IMR-90 (cell line): ENCODE results near the gene SMIM24. TPM values are rescaled to one million over a fixed set of nuclear protein-coding genes. Genes with fewer than 3 reads are reported as not detected.
A peak's percentile ranks its signal among the peaks of the same experiment; 100 is the strongest.

Experiments used
- ATAC-seq: fragments of 200-7000 bp; cut with Tn5 transposase; 2 replicates; pipeline ENCODE4 v1.9.1; 2020; ENCODE audit warnings: low read depth, mild to moderate bottlenecking, moderate library complexity
- BruUV-seq: library from RNA; stranded (reverse); fragments of 400-500 nt; replicated peaks from 2 replicates; lab custom pipeline; 2021; lab: Mats Ljungman, UMichigan
- CTCF ChIA-PET: fragments of 300-600 bp; formaldehyde crosslinking; extraction: SDS; loops from one replicate; lab custom pipeline; 2021; ENCODE audit warnings: antibody characterized with exemption; lab: Yijun Ruan, JAX
- POLR2A ChIA-PET: fragments of 300-600 bp; sonication (Branson Sonifier 250); formaldehyde crosslinking; loops from one replicate; lab custom pipeline; 2022; ENCODE audit warnings: antibody characterized with exemption; ENCODE audit not compliant: unreplicated experiment; lab: Charles Lee
- DNase-seq: peaks from one replicate; pipeline ENCODE4 v3.0.0; 2013
- H2AFZ ChIP-seq: replicated peaks from 2 replicates; pipeline ENCODE3; 2013; ENCODE audit warnings: low read length, mild to moderate bottlenecking; ENCODE audit not compliant: poor library complexity
- H2AK5ac ChIP-seq: 2 replicates; pipeline ENCODE4 v1.6.1; 2013; ENCODE audit warnings: low read depth, low read length, inconsistent platforms
- H2AK9ac ChIP-seq: replicated peaks from 2 replicates; pipeline ENCODE3; 2013; ENCODE audit warnings: mild to moderate bottlenecking, low read depth, low read length, moderate library complexity; ENCODE audit not compliant: poor library complexity
- H2BK120ac ChIP-seq: 2 replicates; pipeline ENCODE4 v1.6.1; 2013; ENCODE audit warnings: low read depth, low read length, inconsistent platforms
- H2BK15ac ChIP-seq: 3 replicates; pipeline ENCODE4 v1.6.1; 2013; ENCODE audit warnings: low read depth, low read length, inconsistent platforms
- H2BK20ac ChIP-seq: 2 replicates; pipeline ENCODE4 v1.6.1; 2013; ENCODE audit warnings: low read depth, mild to moderate bottlenecking, inconsistent platforms, low read length, moderate library complexity
- H2BK5ac ChIP-seq: 2 replicates; pipeline ENCODE4 v1.6.1; 2013; ENCODE audit warnings: mild to moderate bottlenecking, low read depth, low read length, inconsistent platforms; ENCODE audit not compliant: poor library complexity, severe bottlenecking
- H3K14ac ChIP-seq: replicated peaks from 2 replicates; pipeline ENCODE4 v1.6.1; 2013; ENCODE audit warnings: low read depth, low read length, inconsistent platforms
- H3K18ac ChIP-seq: 2 replicates; pipeline ENCODE4 v1.6.1; 2013; ENCODE audit warnings: low read depth, low read length, control low read depth
- H3K23ac ChIP-seq: 2 replicates; pipeline ENCODE4 v1.6.1; 2013; ENCODE audit warnings: low read depth, low read length, inconsistent platforms
- H3K27ac ChIP-seq: 2 replicates; pipeline ENCODE4 v1.5.1; 2013; ENCODE audit warnings: mild to moderate bottlenecking, control low read depth, low read length; ENCODE audit not compliant: insufficient read depth
- H3K27me3 ChIP-seq: 2 replicates; pipeline ENCODE4 v1.6.1; 2013; ENCODE audit warnings: low read length; ENCODE audit not compliant: control insufficient read depth, insufficient read depth
- H3K36me3 ChIP-seq: 2 replicates; pipeline ENCODE4 v1.6.1; 2013; ENCODE audit warnings: low read length, mixed read lengths; ENCODE audit not compliant: control insufficient read depth, insufficient read depth
- H3K4ac ChIP-seq: 2 replicates; pipeline ENCODE4 v1.6.1; 2013; ENCODE audit warnings: low read depth, low read length, inconsistent platforms
- H3K4me1 ChIP-seq: 2 replicates; pipeline ENCODE4 v1.6.1; 2013; ENCODE audit warnings: low read length, mixed read lengths; ENCODE audit not compliant: control insufficient read depth, insufficient read depth
- H3K4me2 ChIP-seq: 2 replicates; pipeline ENCODE4 v1.6.1; 2013; ENCODE audit warnings: low read depth, mild to moderate bottlenecking, control low read depth, low read length, moderate library complexity
- H3K4me3 ChIP-seq: 2 replicates; pipeline ENCODE4 v1.5.1; 2013; ENCODE audit warnings: low read depth, mild to moderate bottlenecking, control low read depth, low read length, moderate library complexity; ENCODE audit not compliant: insufficient read depth
- H3K56ac ChIP-seq: 2 replicates; pipeline ENCODE4 v1.6.1; 2013; ENCODE audit warnings: low read length, inconsistent platforms; ENCODE audit not compliant: insufficient read depth; ENCODE audit errors: extremely low read depth
- H3K79me1 ChIP-seq, 2 experiments: 2 replicates each; pipeline ENCODE4 v1.6.1; 2013; ENCODE audit warnings: low read length in 2 of 2, inconsistent platforms in 1 of 2, low read depth in 1 of 2
- H3K9ac ChIP-seq: 2 replicates; pipeline ENCODE4 v1.6.1; 2013; ENCODE audit warnings: low read depth, low read length, control low read depth
- H3K9me1 ChIP-seq: 2 replicates; pipeline ENCODE4 v1.6.1; 2013; ENCODE audit warnings: low read length, inconsistent platforms; ENCODE audit not compliant: insufficient read depth
- H3K9me3 ChIP-seq: 2 replicates; pipeline ENCODE4 v1.6.1; 2013; ENCODE audit warnings: low read length; ENCODE audit not compliant: control insufficient read depth, insufficient read depth
- H4K20me1 ChIP-seq: 2 replicates; pipeline ENCODE4 v1.6.1; 2013; ENCODE audit warnings: low read length, inconsistent platforms; ENCODE audit not compliant: insufficient read depth
- H4K5ac ChIP-seq: 2 replicates; pipeline ENCODE4 v1.6.1; 2013; ENCODE audit warnings: mild to moderate bottlenecking, low read depth, low read length, control low read depth
- H4K8ac ChIP-seq, 2 experiments: 2 replicates each; pipeline ENCODE4 v1.6.1; 2013; ENCODE audit warnings: low read depth in 2 of 2, low read length in 2 of 2, control low read depth in 1 of 2, inconsistent platforms in 1 of 2
- H4K91ac ChIP-seq: 2 replicates; pipeline ENCODE4 v1.6.1; 2013; ENCODE audit warnings: low read depth, low read length, inconsistent platforms; ENCODE audit not compliant: insufficient read depth
- BHLHE40 ChIP-seq: fragments of 150-350 bp; IDR thresholded peaks from 2 replicates; pipeline ENCODE4 v1.6.1; 2016; ENCODE audit warnings: mild to moderate bottlenecking, low read depth, low read length
- CTCF ChIP-seq: conservative IDR thresholded peaks from 2 replicates; pipeline ENCODE4 v1.5.1; 2012; ENCODE audit warnings: mild to moderate bottlenecking, low read depth, low read length, improper control_type of control experiment
- NFE2L2 ChIP-seq: fragments of 150-350 bp; IDR thresholded peaks from 2 replicates; pipeline ENCODE4 v1.6.1; 2016; ENCODE audit warnings: low read depth, mild to moderate bottlenecking, low read length
- RAD21 ChIP-seq: IDR thresholded peaks from 2 replicates; pipeline ENCODE4 v1.6.1; 2012; ENCODE audit warnings: low read length, improper control_type of control experiment
- RCOR1 ChIP-seq: IDR thresholded peaks from 2 replicates; pipeline ENCODE4 v1.6.1; 2012; ENCODE audit warnings: mild to moderate bottlenecking, low read length, improper control_type of control experiment; ENCODE audit not compliant: insufficient replicate concordance
- SMC3 ChIP-seq: fragments of 150-350 bp; IDR thresholded peaks from 2 replicates; pipeline ENCODE4 v1.6.1; 2016; ENCODE audit warnings: low read depth, mild to moderate bottlenecking, antibody characterized with exemption, low read length, moderate library complexity
- USF2 ChIP-seq: fragments of 150-350 bp; IDR thresholded peaks from 2 replicates; pipeline ENCODE4 v1.6.1; 2017; ENCODE audit warnings: mild to moderate bottlenecking, antibody characterized with exemption, low read length, low read depth
- WGBS, 2 experiments: methylation state at CpG; one replicate each; pipeline versions ENCODE4 v1.1.5 to v1.1.7; 2013; ENCODE audit warnings: missing lambda C conversion rate in 2 of 2; ENCODE audit not compliant: insufficient read length in 1 of 2; ENCODE audit errors: extremely low coverage in 2 of 2; 5-methylcytosine and 5-hydroxymethylcytosine counted together
- dilution Hi-C: fragments of 300-500 bp; cut with HindIII; formaldehyde crosslinking; loops from one replicate; pipeline ENCODE4 v1.14.3; 2018; ENCODE audit warnings: low sequenced_read_pairs; ENCODE audit not compliant: unreplicated experiment
- in situ Hi-C: fragments of 300-500 bp; cut with MboI; formaldehyde crosslinking; loops from 3 replicates; pipeline ENCODE4 v1.14.3; 2019; ENCODE audit warnings: low sequenced_read_pairs, inconsistent platforms, mixed read lengths
- intact Hi-C: fragments of 100-400 bp; cut with micrococcal nuclease; formaldehyde crosslinking; loops from 2 replicates; pipeline ENCODE4 v1.10.0; 2022
- polyA plus RNA-seq, 3 experiments: library from polyadenylated mRNA; depleted of rRNA; stranded (reverse); fragments of >200 nt; gene quantifications; 2 replicates each; pipeline ENCODE4 v1.2.3, GENCODE V29; 2012; ENCODE audit warnings: low replicate concordance in 1 of 3
- total RNA-seq: library from RNA; depleted of rRNA; stranded (reverse); fragments of >200 nt; gene quantifications from 2 replicates; pipeline ENCODE4 v1.2.3, GENCODE V29; 2012
- TF ChIP-seq, protein P1 (sequence below): fragments of 150-350 bp; IDR thresholded peaks from 2 replicates; pipeline ENCODE4 v1.6.1; 2016; ENCODE audit warnings: low read depth, mild to moderate bottlenecking, low read length, moderate library complexity, borderline replicate concordance

SMIM24 gene
- total and polyA plus RNA-seq, 2 of the 4 experiments (the other 2 are of a cell fraction) = not detected

DNA sequence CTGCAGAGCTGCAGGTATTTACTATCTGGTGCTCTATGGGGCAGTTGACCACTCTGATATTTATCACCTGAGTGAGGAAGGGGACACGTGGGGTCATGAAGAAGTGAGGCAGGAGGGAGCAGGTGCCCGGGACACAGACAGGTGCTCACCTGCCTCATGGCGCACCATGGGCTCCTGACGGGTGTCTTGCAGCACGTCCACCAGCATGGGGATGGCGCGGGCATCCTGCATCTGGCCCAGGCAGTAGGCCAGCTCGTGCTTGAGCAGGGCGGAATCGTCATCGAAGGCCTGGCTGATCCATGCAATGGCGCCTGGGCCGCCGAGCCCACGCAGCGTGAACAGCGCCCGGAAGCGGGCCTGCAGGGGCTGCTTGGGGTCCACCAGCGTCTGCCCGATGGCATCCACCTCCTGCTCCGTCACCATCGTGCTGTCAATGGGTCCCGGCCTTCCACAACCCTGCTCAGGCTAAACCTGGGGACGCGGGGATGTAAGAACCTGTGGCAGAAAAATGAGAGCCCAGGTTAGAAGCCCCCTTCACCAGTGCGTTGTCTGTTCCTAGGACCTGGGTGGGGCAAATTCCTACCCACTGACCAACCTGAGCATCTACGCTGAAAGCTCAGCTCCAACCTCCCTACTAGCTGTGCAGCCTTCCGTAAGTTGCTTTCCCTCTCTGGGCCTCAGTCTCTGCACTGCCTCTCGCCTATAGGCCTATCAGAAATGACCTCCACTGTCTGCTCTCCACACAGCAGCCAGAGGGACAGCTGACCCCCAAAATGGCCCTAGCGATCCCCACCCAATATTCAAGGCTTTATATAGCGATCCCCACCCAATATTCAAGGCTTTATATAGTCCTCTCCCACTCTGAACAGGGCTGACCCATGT is 16.3 kb upstream of the SMIM24 start:
- no TSS peak for BruUV-seq
- Histone ChIP-seq H3K18ac (no peak overlapping the region), H2BK20ac (no peak overlapping the region), H4K20me1 (no peaks in the 10 kb centered on the region), H2BK120ac (no peak overlapping the region), H2BK15ac (no peak overlapping the region), H4K8ac (no peak overlapping the region), H2AK9ac (peak overlapping the region; percentile 13), H3K4me2 (no peak overlapping the region), H4K91ac (no peak overlapping the region), H3K4me1 (no peaks in the 10 kb centered on the region), H2AK5ac (no peak overlapping the region), H3K14ac (no peak overlapping the region), H3K9me1 (peaks cover 6% of the 10 kb centered on the region; the same call in 1 of the 2 replicates), H3K56ac (no peak overlapping the region), H4K5ac (no peak overlapping the region), H3K4me3 (no peak overlapping the region), H3K27me3 (no peaks in the 10 kb centered on the region), H3K79me1 (peaks cover 8 to 40% of the 10 kb centered on the region in 2 experiments; a peak in 3 of 4 replicates), H3K9ac (no peak overlapping the region), H3K9me3 (no peaks in the 10 kb centered on the region), H3K23ac (no peak overlapping the region), H3K4ac (no peak overlapping the region), H2BK5ac (no peak overlapping the region), H2AFZ (no peak overlapping the region), H3K27ac (no peak overlapping the region), H3K36me3 (peaks cover 27% of the 10 kb centered on the region)
- dilution Hi-C loops (no loop called here), intact Hi-C loops (no loop called here), in situ Hi-C loops (loop anchor here (25.0 kb wide), 1 partner anchor 534 kb away; no protein-coding TSS in a partner anchor)
- no peak for ATAC-seq
- DNase-seq = no peak
- ChIA-PET POLR2A (no interaction called here), CTCF (no interaction called here)
- WGBS, 2 experiments = 98% methylated on average over 23 of the region's 32 CpGs; no CpG with 5 or more reads in 1 of the 2 experiments
- TF ChIP-seq BHLHE40 (no peak), SMC3 (no peak), USF2 (no peak), RCOR1 (no peak), NFE2L2 (no peak), CTCF (no peak), RAD21 (no peak)
- TF ChIP-seq, protein P1, sequence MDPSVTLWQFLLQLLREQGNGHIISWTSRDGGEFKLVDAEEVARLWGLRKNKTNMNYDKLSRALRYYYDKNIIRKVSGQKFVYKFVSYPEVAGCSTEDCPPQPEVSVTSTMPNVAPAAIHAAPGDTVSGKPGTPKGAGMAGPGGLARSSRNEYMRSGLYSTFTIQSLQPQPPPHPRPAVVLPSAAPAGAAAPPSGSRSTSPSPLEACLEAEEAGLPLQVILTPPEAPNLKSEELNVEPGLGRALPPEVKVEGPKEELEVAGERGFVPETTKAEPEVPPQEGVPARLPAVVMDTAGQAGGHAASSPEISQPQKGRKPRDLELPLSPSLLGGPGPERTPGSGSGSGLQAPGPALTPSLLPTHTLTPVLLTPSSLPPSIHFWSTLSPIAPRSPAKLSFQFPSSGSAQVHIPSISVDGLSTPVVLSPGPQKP = no peak
